Ectodermal cell (in vitro differentiated cells): ENCODE measurements around the gene EGR1. TPM values are rescaled to one million over a fixed set of nuclear protein-coding genes. Genes with fewer than 3 reads are reported as not detected.

Experiments
- H3K27ac ChIP-seq: 2 replicates; pipeline ENCODE4 v1.7.0; 2013; ENCODE audit warnings: mild to moderate bottlenecking, low read depth, low read length; ENCODE audit not compliant: insufficient read depth, poor library complexity, severe bottlenecking
- H3K27me3 ChIP-seq: 2 replicates; pipeline ENCODE4 v1.7.0; 2013; ENCODE audit warnings: mild to moderate bottlenecking, low read length; ENCODE audit not compliant: insufficient read depth, control insufficient read depth, poor library complexity, severe bottlenecking
- H3K36me3 ChIP-seq: one replicate; pipeline ENCODE4 v1.7.0; 2013; ENCODE audit warnings: low read length; ENCODE audit not compliant: control insufficient read depth, insufficient read depth
- H3K4me1 ChIP-seq: one replicate; pipeline ENCODE4 v1.7.0; 2013; ENCODE audit warnings: low read length; ENCODE audit not compliant: control insufficient read depth, insufficient read depth
- H3K4me3 ChIP-seq: 2 replicates; pipeline ENCODE4 v1.7.0; 2013; ENCODE audit warnings: low read depth, low read length, control low read depth; ENCODE audit not compliant: insufficient read depth
- H3K9me3 ChIP-seq: 2 replicates; pipeline ENCODE4 v1.7.0; 2013; ENCODE audit warnings: mild to moderate bottlenecking, low read length, moderate library complexity; ENCODE audit not compliant: control insufficient read depth
- WGBS, 2 experiments: methylation state at CpG; one replicate each; pipeline ENCODE4 v1.1.7; 2013; ENCODE audit warnings: missing lambda C conversion rate in 2 of 2; 5-methylcytosine and 5-hydroxymethylcytosine counted together
- polyA plus RNA-seq, 4 experiments: library from polyadenylated mRNA; stranded (reverse); fragments of 50-300 nt; gene quantifications; one replicate each; pipeline ENCODE4 v1.2.3, GENCODE V29; 2013

Gene EGR1
- 123 TPM for polyA plus RNA-seq (2013, experiment 1 of 4)
- 99.3 TPM for polyA plus RNA-seq (2013, experiment 2 of 4)
- polyA plus RNA-seq (2013, experiment 3 of 4) = 62.4 TPM
- 48.8 TPM for polyA plus RNA-seq (2013, experiment 4 of 4)

GRCh38 chr5:138465261-138466124 is at the start of gene EGR1:
TSS of gene EGR1 (plus strand) at chr5:138465479. CDS start at chr5:138465762, 283 bp downstream.
- H3K36me3 ChIP-seq = peaks cover 11% of the 10 kb centered on the region
- H3K4me1 ChIP-seq = peaks cover 7% of the 10 kb centered on the region
- 0% methylated on average over 85 of the region's 85 CpGs for WGBS, 2 experiments
- H3K9me3 ChIP-seq = no peaks in the 10 kb centered on the region
- peaks cover 27% of the 10 kb centered on the region for H3K27me3 ChIP-seq
- H3K4me3 ChIP-seq = peak within 1 kb of the TSS; percentile 80
- peak within 1 kb of the TSS; percentile 96 for H3K27ac ChIP-seq

GRCh38 chr5:138418444-138418843 is 46.8 kb upstream of the EGR1 start:
- H3K36me3 ChIP-seq = peaks cover 71% of the 10 kb centered on the region
- no peaks in the 10 kb centered on the region for H3K27me3 ChIP-seq
- H3K4me3 ChIP-seq = no peak overlapping the region
- no peaks in the 10 kb centered on the region for H3K9me3 ChIP-seq
- H3K27ac ChIP-seq = no peak overlapping the region
- WGBS, 2 experiments = 94 to 97% methylated on average over 1 to 2 of the region's 2 CpGs
- no peaks in the 10 kb centered on the region for H3K4me1 ChIP-seq

- Histone ChIP-seq H3K4me3 (no peak overlapping the region), H3K27me3 (no peaks in the 10 kb centered on the region), H3K27ac (no peak overlapping the region), H3K36me3 (peaks cover 69% of the 10 kb centered on the region), H3K9me3 (no peaks in the 10 kb centered on the region), H3K4me1 (no peaks in the 10 kb centered on the region)
- 89 to 94% methylated on average over 1 of the region's 1 CpG for WGBS, 2 experiments
These were observed 40.2 kb upstream of the EGR1 start for GRCh38 chr5:138425079-138425478.

GRCh38 chr5:138435943-138436342 is 29.3 kb upstream of the EGR1 start:
- 94 to 95% methylated on average over 5 of the region's 5 CpGs for WGBS, 2 experiments
- Histone ChIP-seq H3K4me3 (no peak overlapping the region), H3K27me3 (no peaks in the 10 kb centered on the region), H3K27ac (no peak overlapping the region), H3K36me3 (peaks cover 43% of the 10 kb centered on the region), H3K4me1 (peaks cover 27% of the 10 kb centered on the region), H3K9me3 (no peaks in the 10 kb centered on the region)

GRCh38 chr5:138438003-138438723 is 27.1 kb upstream of the EGR1 start:
- peak overlapping the region; percentile 85 for H3K27ac ChIP-seq

GRCh38 chr5:138438724-138439476 is 26.4 kb upstream of the EGR1 start, which contains the start of gene REEP2:
TSS of gene REEP2 (plus strand) at chr5:138439057. CDS start at chr5:138439209, 152 bp downstream.
- no peaks in the 10 kb centered on the region for H3K27me3 ChIP-seq
- peak within 1 kb of the TSS; percentile 86 for H3K4me3 ChIP-seq
- H3K27ac ChIP-seq = peak within 1 kb of the TSS; percentile 85
- no peaks in the 10 kb centered on the region for H3K9me3 ChIP-seq
- H3K4me1 ChIP-seq = peaks cover 28% of the 10 kb centered on the region
- peaks cover 20% of the 10 kb centered on the region for H3K36me3 ChIP-seq
- WGBS, 2 experiments = 0 to 1% methylated on average over 65 of the region's 65 CpGs

More at GRCh38 chr5:138438003-138438723, 27.1 kb upstream of the EGR1 start:
- Histone ChIP-seq H3K36me3 (peaks cover 27% of the 10 kb centered on the region), H3K9me3 (no peaks in the 10 kb centered on the region), H3K4me1 (peaks cover 28% of the 10 kb centered on the region), H3K4me3 (peak overlapping the region; percentile 86), H3K27me3 (no peaks in the 10 kb centered on the region)
- 75% methylated on average over 11 of the region's 11 CpGs for WGBS, 2 experiments

GRCh38 chr5:138439477-138440158 is 25.7 kb upstream of the EGR1 start:
- Histone ChIP-seq H3K27ac (peak overlapping the region; percentile 70), H3K4me3 (peak overlapping the region; percentile 86), H3K9me3 (no peaks in the 10 kb centered on the region), H3K36me3 (peaks cover 18% of the 10 kb centered on the region), H3K4me1 (peaks cover 28% of the 10 kb centered on the region), H3K27me3 (no peaks in the 10 kb centered on the region)
- WGBS, 2 experiments = 15 to 17% methylated on average over 20 of the region's 20 CpGs

- H3K36me3 ChIP-seq = peaks cover 11% of the 10 kb centered on the region
- no peaks in the 10 kb centered on the region for H3K9me3 ChIP-seq
- H3K27me3 ChIP-seq = no peaks in the 10 kb centered on the region
- WGBS, 2 experiments = 66 to 69% methylated on average over 16 to 17 of the region's 17 CpGs
- peak overlapping the region; percentile 86 for H3K4me3 ChIP-seq
- peaks cover 28% of the 10 kb centered on the region for H3K4me1 ChIP-seq
- no peak overlapping the region for H3K27ac ChIP-seq
These were observed 24.9 kb upstream of the EGR1 start for GRCh38 chr5:138440159-138441073.
